Colonic mucosa (tissue), 4 donors: ENCODE data around the gene TFAP2B. TPM values are rescaled to one million over a fixed set of nuclear protein-coding genes. Genes with fewer than 3 reads are reported as not detected.

Source experiments
- DNase-seq: peaks from one replicate; pipeline ENCODE4 v3.0.0-alpha.2; 2020
- H3K27ac ChIP-seq: fragments of 200-600 bp; one replicate; pipeline ENCODE4 v1.8.0; 2021
- H3K27me3 ChIP-seq: fragments of 200-600 bp; one replicate; pipeline ENCODE4 v1.8.0; 2021
- H3K36me3 ChIP-seq: fragments of 200-600 bp; one replicate; pipeline ENCODE4 v1.8.0; 2021
- H3K4me1 ChIP-seq: fragments of 200-600 bp; one replicate; pipeline ENCODE4 v1.8.0; 2021; ENCODE audit warnings: mild to moderate bottlenecking
- H3K4me3 ChIP-seq: fragments of 200-600 bp; one replicate; pipeline ENCODE4 v1.8.0; 2021
- H3K9ac ChIP-seq, 2 donors: one replicate each; pipeline ENCODE4 v1.7.0; 2013; ENCODE audit warnings: control low read depth in 2 of 2, low read depth in 2 of 2, low read length in 2 of 2
- H3K9me3 ChIP-seq: fragments of 200-600 bp; one replicate; pipeline ENCODE4 v1.8.0; 2021
- intact Hi-C: fragments of 100-400 bp; cut with DNase I; formaldehyde crosslinking; loops from one replicate; pipeline ENCODE4 v1.14.1; 2022
- total RNA-seq, 2 donors: library from RNA; stranded (reverse); fragmentation: NEBNext Ultra II Directional in 1 of 2; extraction: Animal tissue kit (Norgen Biotek cat#: 25700) in 1 of 2; gene quantifications; one replicate each; pipeline ENCODE4 v1.2.1, GENCODE V29; 2021
- TF ChIP-seq, protein P1 (sequence below): fragments of 200-600 bp; IDR thresholded peaks from one replicate; pipeline ENCODE4 v1.8.0; 2022; ENCODE audit warnings: antibody characterized with exemption, mild to moderate bottlenecking
- donor health status: healthy.
- donor health status: DM: no; HTN: no; CAD: no.
- donor health status: DM: no; HTN: no; CAD: no.

TFAP2B gene
- total RNA-seq, 2 donors from 2014 or later = not detected

DNA sequence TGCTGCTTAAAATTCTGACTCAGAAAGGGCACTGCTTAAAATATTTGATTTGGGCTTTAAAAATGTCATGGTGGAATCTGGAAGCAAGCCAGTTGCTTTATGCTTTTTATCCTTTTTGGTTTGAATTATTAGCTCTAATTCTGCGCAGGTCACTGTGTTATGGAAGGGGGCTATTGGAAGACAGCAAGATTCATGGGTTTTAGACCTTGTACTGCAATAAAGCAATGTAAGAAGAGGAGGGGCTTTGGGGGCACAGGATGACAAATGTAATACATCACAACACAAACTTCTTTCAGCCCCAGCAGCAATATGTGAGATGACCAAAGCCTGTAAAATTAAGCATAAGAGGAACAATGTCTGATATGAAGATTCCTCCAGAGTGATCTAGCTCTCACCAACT is 68.4 kb downstream of the TFAP2B start:
- no peaks in the 10 kb centered on the region for H3K27me3 ChIP-seq
- no peak overlapping the region for H3K9ac ChIP-seq
- H3K4me1 ChIP-seq = no peaks in the 10 kb centered on the region
- TF ChIP-seq, protein P1, sequence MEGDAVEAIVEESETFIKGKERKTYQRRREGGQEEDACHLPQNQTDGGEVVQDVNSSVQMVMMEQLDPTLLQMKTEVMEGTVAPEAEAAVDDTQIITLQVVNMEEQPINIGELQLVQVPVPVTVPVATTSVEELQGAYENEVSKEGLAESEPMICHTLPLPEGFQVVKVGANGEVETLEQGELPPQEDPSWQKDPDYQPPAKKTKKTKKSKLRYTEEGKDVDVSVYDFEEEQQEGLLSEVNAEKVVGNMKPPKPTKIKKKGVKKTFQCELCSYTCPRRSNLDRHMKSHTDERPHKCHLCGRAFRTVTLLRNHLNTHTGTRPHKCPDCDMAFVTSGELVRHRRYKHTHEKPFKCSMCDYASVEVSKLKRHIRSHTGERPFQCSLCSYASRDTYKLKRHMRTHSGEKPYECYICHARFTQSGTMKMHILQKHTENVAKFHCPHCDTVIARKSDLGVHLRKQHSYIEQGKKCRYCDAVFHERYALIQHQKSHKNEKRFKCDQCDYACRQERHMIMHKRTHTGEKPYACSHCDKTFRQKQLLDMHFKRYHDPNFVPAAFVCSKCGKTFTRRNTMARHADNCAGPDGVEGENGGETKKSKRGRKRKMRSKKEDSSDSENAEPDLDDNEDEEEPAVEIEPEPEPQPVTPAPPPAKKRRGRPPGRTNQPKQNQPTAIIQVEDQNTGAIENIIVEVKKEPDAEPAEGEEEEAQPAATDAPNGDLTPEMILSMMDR = no peak
- DNase-seq = no peak
- H3K27ac ChIP-seq = no peak overlapping the region
- intact Hi-C loops = no loop called here
- H3K9me3 ChIP-seq = no peaks in the 10 kb centered on the region
- H3K4me3 ChIP-seq = no peak overlapping the region
- no peaks in the 10 kb centered on the region for H3K36me3 ChIP-seq

GRCh38 chr6:50889497-50889896 is 70.8 kb downstream of the TFAP2B start:
- intact Hi-C loops = no loop called here
- no peaks in the 10 kb centered on the region for H3K9me3 ChIP-seq
- H3K27me3 ChIP-seq = no peaks in the 10 kb centered on the region
- no peak overlapping the region for H3K9ac ChIP-seq
- no peaks in the 10 kb centered on the region for H3K36me3 ChIP-seq
- no peak for DNase-seq
- H3K27ac ChIP-seq = no peak overlapping the region
- no peaks in the 10 kb centered on the region for H3K4me1 ChIP-seq
- TF ChIP-seq, protein P1 = no peak
- no peak overlapping the region for H3K4me3 ChIP-seq

DNA sequence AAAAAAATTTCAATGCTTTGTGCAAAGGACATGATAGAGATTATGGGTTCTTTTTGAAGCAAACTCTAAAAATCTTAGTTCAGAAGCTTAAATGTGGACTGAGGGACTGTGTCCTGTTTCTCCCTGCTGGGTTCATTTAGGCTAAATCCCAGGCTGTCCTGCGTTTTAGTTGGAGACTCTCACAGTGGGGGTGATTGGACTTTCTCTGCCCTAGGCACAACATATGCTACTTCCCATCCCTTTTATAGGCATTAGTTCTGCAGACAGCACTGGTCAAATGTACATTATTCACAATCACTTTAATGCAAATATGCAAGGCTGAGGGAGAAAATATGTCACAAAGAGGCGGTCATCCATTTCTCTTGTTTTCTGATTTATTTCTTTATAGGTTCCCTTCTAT is 71.3 kb downstream of the TFAP2B start:
- no peaks in the 10 kb centered on the region for H3K36me3 ChIP-seq
- TF ChIP-seq, protein P1 = no peak

DNA sequence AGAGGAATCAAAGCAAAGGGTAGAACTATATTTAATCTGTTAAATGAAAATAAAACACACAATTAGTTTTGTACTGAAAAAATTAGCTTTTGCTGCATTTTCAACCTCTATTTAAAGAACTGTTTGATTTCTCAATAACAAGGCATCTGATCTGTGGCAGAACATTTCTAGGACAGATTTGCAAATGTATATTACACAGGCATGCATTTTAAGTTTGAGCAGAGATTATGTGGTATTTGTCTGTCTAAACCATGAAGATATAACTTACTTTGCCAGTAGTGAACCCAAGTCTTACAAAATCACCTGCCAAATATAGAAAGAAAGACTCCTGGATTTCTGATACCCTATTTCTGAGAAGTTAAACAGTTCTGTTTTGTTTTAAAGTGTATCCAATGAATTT is 71.9 kb downstream of the TFAP2B start:
- Histone ChIP-seq H3K27ac (no peak overlapping the region), H3K9me3 (no peaks in the 10 kb centered on the region), H3K9ac (no peak overlapping the region), H3K27me3 (no peaks in the 10 kb centered on the region), H3K36me3 (no peaks in the 10 kb centered on the region), H3K4me1 (no peaks in the 10 kb centered on the region), H3K4me3 (no peak overlapping the region)
- intact Hi-C loops = no loop called here
- no peak for DNase-seq
- TF ChIP-seq, protein P1 = no peak

More for the DNA sequence above, 71.3 kb downstream of the TFAP2B start:
- H3K4me1 ChIP-seq = no peaks in the 10 kb centered on the region
- DNase-seq = no peak
- H3K27ac ChIP-seq = no peak overlapping the region
- H3K9me3 ChIP-seq = no peaks in the 10 kb centered on the region
- no peaks in the 10 kb centered on the region for H3K27me3 ChIP-seq
- H3K9ac ChIP-seq = no peak overlapping the region
- no peak overlapping the region for H3K4me3 ChIP-seq
- intact Hi-C loops = no loop called here

GRCh38 chr6:50891290-50891689 is 72.6 kb downstream of the TFAP2B start:
- Histone ChIP-seq H3K36me3 (no peaks in the 10 kb centered on the region), H3K4me1 (no peaks in the 10 kb centered on the region), H3K27ac (no peak overlapping the region), H3K27me3 (no peaks in the 10 kb centered on the region), H3K9me3 (no peaks in the 10 kb centered on the region), H3K9ac (no peak overlapping the region), H3K4me3 (no peak overlapping the region)
- TF ChIP-seq, protein P1 = no peak
- intact Hi-C loops = no loop called here
- DNase-seq = no peak

Other genes with a start within 250 kb of the TFAP2B start
- gene TFAP2D, start 105.3 kb upstream of the TFAP2B start, total RNA-seq = not detected